ENCODE results near the gene SLC39A11.

SLC39A11 gene

DNA sequence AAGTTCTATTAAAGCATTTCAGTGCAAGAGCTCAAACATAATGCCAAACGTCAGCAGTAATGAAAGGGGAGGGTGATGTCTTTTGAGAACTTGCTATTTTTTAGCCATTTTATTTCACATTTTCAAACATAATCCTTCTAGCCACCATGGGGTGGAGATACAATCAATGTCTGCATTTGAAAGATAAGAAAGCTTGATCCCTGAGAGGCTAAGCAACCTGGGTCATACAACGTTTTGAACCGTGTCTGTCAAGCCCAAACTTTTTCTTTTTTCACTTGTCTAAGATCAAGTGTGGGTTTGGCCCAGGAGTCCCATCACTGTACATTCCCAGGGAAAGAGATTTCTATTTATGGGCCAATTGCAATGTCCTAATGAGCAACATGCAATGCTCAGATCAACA, 331.1 kb downstream of the SLC39A11 start:
- Histone ChIP-seq H3K4me1 (ENCODE audit: insufficient read depth, low read length) (peaks cover 17% of the 10 kb centered on the region), H3K4me3 (ENCODE audit: low read length) (no peak overlapping the region), H3K9me3 (ENCODE audit: low read length) (no peaks in the 10 kb centered on the region), H3K36me3 (ENCODE audit: insufficient read depth, low read length) (no peaks in the 10 kb centered on the region), H2AFZ (ENCODE audit: low read depth, low read length) (no peak overlapping the region), H3K27me3 (ENCODE audit: insufficient read depth, low read length) (no peaks in the 10 kb centered on the region)

DNA sequence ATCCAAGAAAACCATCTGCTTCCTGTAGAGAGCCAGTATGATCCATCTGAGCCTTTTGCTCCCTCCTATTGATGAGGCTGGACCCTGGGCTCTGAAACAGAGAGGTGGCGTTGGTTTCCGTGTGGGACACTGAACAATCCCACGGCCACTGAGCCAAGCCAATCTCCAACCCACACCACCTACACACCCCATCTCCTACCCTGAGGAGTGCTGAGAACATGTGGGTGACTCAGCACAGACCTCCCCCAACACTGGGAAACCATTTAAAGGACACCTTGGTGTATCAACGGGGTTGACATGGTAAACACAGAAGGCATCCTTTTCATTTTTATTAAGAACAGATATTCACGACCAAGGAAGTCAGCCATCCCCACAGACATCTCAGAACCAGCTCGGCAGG, 332.1 kb downstream of the SLC39A11 start:
- no peaks in the 10 kb centered on the region for H3K9me3 ChIP-seq (ENCODE audit: low read length)
- H3K4me3 ChIP-seq (ENCODE audit: low read length) = no peak overlapping the region
- H2AFZ ChIP-seq (ENCODE audit: low read depth, low read length) = no peak overlapping the region
- no peaks in the 10 kb centered on the region for H3K36me3 ChIP-seq (ENCODE audit: insufficient read depth, low read length)
- H3K4me1 ChIP-seq (ENCODE audit: insufficient read depth, low read length) = peaks cover 17% of the 10 kb centered on the region
- no peaks in the 10 kb centered on the region for H3K27me3 ChIP-seq (ENCODE audit: insufficient read depth, low read length)

DNA sequence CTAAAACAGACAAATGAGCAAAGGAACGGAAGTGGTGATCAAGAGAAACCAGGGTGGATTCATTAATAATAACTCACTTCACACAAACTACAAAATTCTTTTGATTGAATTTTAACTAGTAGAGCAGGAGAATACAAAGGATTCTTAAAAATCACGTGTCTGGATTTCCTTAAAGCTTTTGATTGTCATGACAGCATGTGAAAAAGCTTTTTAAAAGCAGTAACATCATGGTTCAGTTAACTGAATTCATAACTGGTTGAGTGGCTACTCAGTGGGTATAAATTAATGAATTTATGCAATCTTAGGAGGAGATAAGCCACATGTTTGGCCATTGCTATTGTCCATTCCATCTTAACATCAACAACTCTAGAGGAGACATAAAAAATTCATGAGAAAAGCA, 333.2 kb downstream of the SLC39A11 start:
- H3K4me1 ChIP-seq (ENCODE audit: insufficient read depth, low read length) = peaks cover 17% of the 10 kb centered on the region
- H3K9me3 ChIP-seq (ENCODE audit: low read length) = no peaks in the 10 kb centered on the region
- no peaks in the 10 kb centered on the region for H3K36me3 ChIP-seq (ENCODE audit: insufficient read depth, low read length)
- H3K4me3 ChIP-seq (ENCODE audit: low read length) = no peak overlapping the region
- no peaks in the 10 kb centered on the region for H3K27me3 ChIP-seq (ENCODE audit: insufficient read depth, low read length)
- no peak overlapping the region for H2AFZ ChIP-seq (ENCODE audit: low read depth, low read length)

DNA sequence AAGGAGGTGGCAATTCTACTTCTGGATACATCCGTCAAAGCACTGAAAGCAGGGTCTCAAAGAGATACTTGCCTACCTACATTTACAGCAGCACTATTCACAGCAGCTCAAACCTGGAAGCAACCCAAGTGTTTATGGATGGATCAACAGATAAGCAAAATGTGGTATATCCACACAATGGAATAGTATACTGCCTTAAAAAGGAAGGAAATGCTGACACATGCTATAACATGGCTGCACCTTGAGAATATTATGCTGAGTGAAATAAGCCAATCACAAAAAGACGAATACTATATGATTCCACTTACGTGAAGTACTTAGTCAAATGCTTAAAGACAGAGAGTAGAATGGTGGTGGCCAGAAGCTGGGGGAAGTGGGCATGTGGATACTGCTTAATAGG, 336.2 kb downstream of the SLC39A11 start:
- no peak overlapping the region for H2AFZ ChIP-seq (ENCODE audit: low read depth, low read length)
- no peaks in the 10 kb centered on the region for H3K36me3 ChIP-seq (ENCODE audit: insufficient read depth, low read length)
- H3K4me3 ChIP-seq (ENCODE audit: low read length) = no peak overlapping the region
- H3K4me1 ChIP-seq (ENCODE audit: insufficient read depth, low read length) = peaks cover 5% of the 10 kb centered on the region
- no peaks in the 10 kb centered on the region for H3K9me3 ChIP-seq (ENCODE audit: low read length)
- no peaks in the 10 kb centered on the region for H3K27me3 ChIP-seq (ENCODE audit: insufficient read depth, low read length)

DNA sequence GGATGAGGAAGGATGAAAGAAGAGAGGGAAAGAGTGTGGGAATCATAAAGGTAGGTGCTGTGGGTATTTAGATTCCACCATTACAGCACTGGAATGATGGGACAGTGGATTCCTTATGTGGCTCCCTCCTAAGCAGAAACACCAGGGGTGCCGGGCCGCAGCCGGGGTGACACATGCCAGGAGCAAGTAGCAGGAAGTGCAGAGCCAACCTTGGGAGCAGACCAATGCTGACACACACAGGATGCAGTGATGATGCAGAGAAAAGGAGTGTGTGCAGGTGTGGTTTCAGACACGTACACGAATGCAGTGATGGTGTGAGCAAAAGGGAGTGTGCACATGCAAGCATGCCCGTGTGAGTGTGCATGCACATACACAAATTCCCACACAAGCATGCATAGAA, 338.0 kb downstream of the SLC39A11 start:
- no peak overlapping the region for H2AFZ ChIP-seq (ENCODE audit: low read depth, low read length)
- H3K36me3 ChIP-seq (ENCODE audit: insufficient read depth, low read length) = no peaks in the 10 kb centered on the region
- H3K9me3 ChIP-seq (ENCODE audit: low read length) = no peaks in the 10 kb centered on the region
- H3K4me1 ChIP-seq (ENCODE audit: insufficient read depth, low read length) = peaks cover 5% of the 10 kb centered on the region
- H3K4me3 ChIP-seq (ENCODE audit: low read length) = no peak overlapping the region
- H3K27me3 ChIP-seq (ENCODE audit: insufficient read depth, low read length) = no peaks in the 10 kb centered on the region

DNA sequence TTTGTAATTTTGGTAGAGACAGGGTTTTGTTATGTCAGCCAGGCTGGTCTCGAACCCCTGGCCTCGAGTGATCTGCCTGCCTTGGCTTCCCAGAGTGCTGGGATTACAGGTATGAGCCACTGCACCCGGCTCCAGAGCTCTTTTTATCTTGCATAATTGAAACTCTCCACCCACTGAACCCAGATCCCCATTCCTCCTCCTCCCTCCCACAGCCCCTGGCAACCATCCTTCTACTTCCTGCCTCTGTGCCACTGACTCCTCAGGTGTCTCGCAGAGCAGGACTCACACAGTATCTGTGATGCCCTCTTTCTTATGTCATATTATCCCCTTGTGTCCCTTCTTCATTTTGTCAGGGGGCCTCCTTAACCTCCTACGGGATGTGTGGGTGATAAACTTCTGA, 340.7 kb downstream of the SLC39A11 start:
- no peak overlapping the region for H3K4me3 ChIP-seq (ENCODE audit: low read length)
- H3K4me1 ChIP-seq (ENCODE audit: insufficient read depth, low read length) = no peaks in the 10 kb centered on the region
- no peaks in the 10 kb centered on the region for H3K9me3 ChIP-seq (ENCODE audit: low read length)
- H3K27me3 ChIP-seq (ENCODE audit: insufficient read depth, low read length) = no peaks in the 10 kb centered on the region
- H2AFZ ChIP-seq (ENCODE audit: low read depth, low read length) = no peak overlapping the region
- H3K36me3 ChIP-seq (ENCODE audit: insufficient read depth, low read length) = no peaks in the 10 kb centered on the region

DNA sequence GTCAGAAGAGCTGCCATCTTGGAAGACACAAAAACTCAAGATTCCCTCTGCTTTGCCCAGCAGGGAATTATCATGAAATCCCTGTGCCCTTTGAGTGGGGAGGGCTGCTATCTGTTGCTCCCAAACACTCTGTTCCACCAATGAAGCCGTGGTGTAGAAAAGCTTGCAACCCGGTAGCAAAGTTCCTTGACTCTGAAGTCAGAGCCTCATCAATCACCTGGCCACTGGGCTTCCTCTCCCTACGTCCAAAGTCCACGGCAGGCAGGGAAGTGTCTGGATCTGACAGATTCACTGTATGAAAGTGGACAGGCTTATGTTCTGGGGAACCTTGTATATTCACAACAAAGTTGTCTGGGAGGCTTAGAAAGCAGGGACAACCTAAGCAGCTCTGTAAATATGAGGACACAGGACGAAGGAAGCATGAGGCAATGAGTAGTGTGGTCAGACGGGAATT, 343.3 kb downstream of the SLC39A11 start:
- Histone ChIP-seq H3K9me3 (ENCODE audit: low read length) (no peaks in the 10 kb centered on the region), H3K36me3 (ENCODE audit: insufficient read depth, low read length) (no peaks in the 10 kb centered on the region), H3K4me1 (ENCODE audit: insufficient read depth, low read length) (no peaks in the 10 kb centered on the region), H2AFZ (ENCODE audit: low read depth, low read length) (no peak overlapping the region), H3K27me3 (ENCODE audit: insufficient read depth, low read length) (no peaks in the 10 kb centered on the region), H3K4me3 (ENCODE audit: low read length) (no peak overlapping the region)

DNA sequence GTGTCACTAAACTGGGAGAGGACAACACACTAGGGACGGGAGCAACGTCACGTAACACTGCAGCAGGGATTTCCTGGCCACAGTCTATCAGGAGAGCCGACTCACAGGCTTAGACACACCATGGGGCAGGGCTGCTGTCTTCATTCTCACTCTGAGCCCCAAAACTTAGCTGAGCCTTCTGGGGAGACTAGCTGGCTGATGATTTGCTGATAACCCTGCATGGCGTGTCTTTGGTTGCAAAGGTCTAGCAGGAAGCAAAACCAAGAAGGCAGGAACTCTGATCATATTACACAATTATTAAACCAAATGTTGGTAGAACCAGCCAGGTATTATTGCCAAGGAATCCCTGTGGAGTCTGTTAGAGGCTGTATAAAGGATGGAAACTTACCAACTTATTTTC, 345.0 kb downstream of the SLC39A11 start:
- Histone ChIP-seq H3K4me3 (ENCODE audit: low read length) (no peak overlapping the region), H3K9me3 (ENCODE audit: low read length) (no peaks in the 10 kb centered on the region), H3K4me1 (ENCODE audit: insufficient read depth, low read length) (peaks cover 7% of the 10 kb centered on the region), H3K27me3 (ENCODE audit: insufficient read depth, low read length) (no peaks in the 10 kb centered on the region), H3K36me3 (ENCODE audit: insufficient read depth, low read length) (no peaks in the 10 kb centered on the region), H2AFZ (ENCODE audit: low read depth, low read length) (no peak overlapping the region)

DNA sequence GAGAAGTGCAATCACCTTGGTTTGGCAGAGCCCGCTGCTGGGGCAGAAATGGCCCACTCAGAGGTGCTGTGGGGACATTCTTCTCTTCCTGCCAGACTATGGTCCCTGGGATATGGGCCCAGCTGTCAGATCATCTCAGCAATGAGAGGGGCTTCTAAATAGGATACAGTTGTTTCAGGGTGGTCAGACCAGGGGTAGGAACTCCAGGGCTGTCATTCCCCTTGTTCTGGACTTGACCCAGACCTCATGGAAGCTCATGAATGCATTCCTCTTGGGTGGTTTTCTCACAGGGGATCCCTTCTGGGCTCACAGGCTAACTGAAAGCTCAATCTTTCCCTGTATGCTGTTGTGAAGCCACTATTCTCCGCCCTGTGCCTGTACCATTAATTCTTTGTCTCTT, 347.2 kb downstream of the SLC39A11 start:
- H3K27me3 ChIP-seq (ENCODE audit: insufficient read depth, low read length) = no peaks in the 10 kb centered on the region
- peaks cover 7% of the 10 kb centered on the region for H3K4me1 ChIP-seq (ENCODE audit: insufficient read depth, low read length)
- no peaks in the 10 kb centered on the region for H3K36me3 ChIP-seq (ENCODE audit: insufficient read depth, low read length)
- no peaks in the 10 kb centered on the region for H3K9me3 ChIP-seq (ENCODE audit: low read length)
- H3K4me3 ChIP-seq (ENCODE audit: low read length) = no peak overlapping the region
- no peak overlapping the region for H2AFZ ChIP-seq (ENCODE audit: low read depth, low read length)

DNA sequence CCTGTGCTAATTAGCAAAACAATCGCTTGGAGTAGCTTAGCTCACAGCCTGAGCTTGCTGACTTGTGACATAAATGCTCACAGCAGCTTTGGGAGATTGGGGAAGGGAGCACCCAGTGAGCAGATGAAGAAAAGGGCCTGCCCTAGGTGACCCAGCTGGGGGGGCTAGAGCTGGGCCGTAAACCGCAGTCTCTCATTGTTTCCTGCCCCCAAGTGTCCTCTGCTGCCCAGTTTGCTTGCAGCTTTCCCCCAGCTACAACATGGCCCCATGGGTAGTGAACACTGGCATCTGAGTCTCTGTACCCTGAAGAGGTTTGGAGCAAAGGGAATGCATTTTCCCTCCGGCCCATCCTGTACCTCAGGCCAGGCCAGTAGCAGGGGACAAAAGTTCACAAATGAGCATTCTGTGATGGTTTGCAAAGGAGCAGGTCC, 349.4 kb downstream of the SLC39A11 start:
- Histone ChIP-seq H3K9me3 (ENCODE audit: low read length) (no peaks in the 10 kb centered on the region), H3K36me3 (ENCODE audit: insufficient read depth, low read length) (no peaks in the 10 kb centered on the region), H3K4me3 (ENCODE audit: low read length) (no peak overlapping the region), H3K27me3 (ENCODE audit: insufficient read depth, low read length) (no peaks in the 10 kb centered on the region), H2AFZ (ENCODE audit: low read depth, low read length) (no peak overlapping the region), H3K4me1 (ENCODE audit: insufficient read depth, low read length) (peaks cover 7% of the 10 kb centered on the region)

DNA sequence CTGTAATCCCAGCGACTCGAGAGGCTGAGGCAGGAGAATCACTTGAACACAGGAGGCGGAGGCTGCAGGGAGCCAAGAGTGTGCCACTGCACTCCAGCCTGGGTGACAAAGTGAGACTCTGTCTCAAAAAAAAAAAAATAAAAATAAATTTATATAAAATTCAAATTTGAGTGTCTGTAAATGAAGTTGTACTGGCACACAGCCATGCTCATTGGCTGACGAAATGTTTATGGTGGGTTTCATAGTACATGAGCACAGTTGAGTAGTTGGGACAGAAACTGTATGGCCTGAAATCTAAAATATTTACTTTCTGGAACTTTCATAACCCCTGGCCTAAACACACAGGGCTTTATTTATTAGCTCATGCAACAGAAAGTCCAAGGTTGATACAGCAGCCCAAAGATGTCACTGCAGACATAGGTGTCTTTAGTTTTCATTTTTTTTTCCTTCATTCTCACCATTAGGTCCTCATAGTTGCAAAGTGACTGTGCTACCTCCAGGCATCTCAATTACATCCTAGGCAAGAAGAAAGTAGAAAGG, 355.3 kb downstream of the SLC39A11 start:
- H3K36me3 ChIP-seq (ENCODE audit: insufficient read depth, low read length) = no peaks in the 10 kb centered on the region
- H3K27me3 ChIP-seq (ENCODE audit: insufficient read depth, low read length) = no peaks in the 10 kb centered on the region
- no peaks in the 10 kb centered on the region for H3K4me1 ChIP-seq (ENCODE audit: insufficient read depth, low read length)
- no peaks in the 10 kb centered on the region for H3K9me3 ChIP-seq (ENCODE audit: low read length)
- H3K4me3 ChIP-seq (ENCODE audit: low read length) = no peak overlapping the region
- no peak overlapping the region for H2AFZ ChIP-seq (ENCODE audit: low read depth, low read length)

DNA sequence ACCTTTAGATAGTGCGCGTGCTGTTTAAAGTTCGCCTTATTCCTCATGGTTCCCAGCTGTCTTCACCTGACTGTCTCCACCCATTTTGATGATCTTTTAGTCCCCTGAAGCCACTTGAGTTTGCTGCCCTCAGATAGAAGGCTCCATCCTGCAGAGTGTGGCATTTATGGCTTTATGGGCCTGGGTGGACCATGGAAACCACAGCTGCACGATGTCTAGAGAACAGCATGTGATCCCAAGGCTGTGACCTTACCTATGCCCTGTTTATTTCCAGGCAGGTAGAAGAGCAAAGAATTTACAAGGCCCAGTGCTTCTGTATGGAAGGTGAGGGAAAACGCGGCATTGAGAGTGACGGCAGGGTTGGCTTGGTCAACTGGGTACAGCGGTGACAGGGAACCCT, 356.9 kb downstream of the SLC39A11 start:
- no peak overlapping the region for H2AFZ ChIP-seq (ENCODE audit: low read depth, low read length)
- no peaks in the 10 kb centered on the region for H3K36me3 ChIP-seq (ENCODE audit: insufficient read depth, low read length)
- H3K4me1 ChIP-seq (ENCODE audit: insufficient read depth, low read length) = no peaks in the 10 kb centered on the region

DNA sequence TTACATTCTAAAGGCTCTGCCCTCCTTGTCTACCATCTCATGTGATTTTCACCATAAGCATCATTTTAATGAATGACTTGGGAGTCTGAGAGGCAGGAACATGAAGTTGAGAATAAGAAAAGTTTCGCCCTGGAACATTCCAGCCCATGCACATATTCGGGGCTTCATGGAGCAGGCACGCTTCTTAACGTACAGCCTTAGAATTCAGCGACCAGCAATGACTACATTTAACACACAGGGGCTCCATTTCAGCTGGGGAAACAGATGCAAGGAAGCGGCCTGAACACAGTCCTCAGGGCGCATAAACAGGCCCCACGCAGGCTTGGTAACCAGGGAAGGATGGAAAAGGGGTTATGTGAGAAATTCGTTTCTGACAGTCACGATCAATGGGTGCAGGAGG, 357.4 kb downstream of the SLC39A11 start:
- no peaks in the 10 kb centered on the region for H3K4me1 ChIP-seq (ENCODE audit: insufficient read depth, low read length)
- no peak overlapping the region for H3K4me3 ChIP-seq (ENCODE audit: low read length)
- no peaks in the 10 kb centered on the region for H3K9me3 ChIP-seq (ENCODE audit: low read length)
- no peaks in the 10 kb centered on the region for H3K36me3 ChIP-seq (ENCODE audit: insufficient read depth, low read length)
- no peaks in the 10 kb centered on the region for H3K27me3 ChIP-seq (ENCODE audit: insufficient read depth, low read length)
- H2AFZ ChIP-seq (ENCODE audit: low read depth, low read length) = no peak overlapping the region

More for the DNA sequence above, 356.9 kb downstream of the SLC39A11 start:
- Histone ChIP-seq H3K4me3 (ENCODE audit: low read length) (no peak overlapping the region), H3K27me3 (ENCODE audit: insufficient read depth, low read length) (no peaks in the 10 kb centered on the region), H3K9me3 (ENCODE audit: low read length) (no peaks in the 10 kb centered on the region)

DNA sequence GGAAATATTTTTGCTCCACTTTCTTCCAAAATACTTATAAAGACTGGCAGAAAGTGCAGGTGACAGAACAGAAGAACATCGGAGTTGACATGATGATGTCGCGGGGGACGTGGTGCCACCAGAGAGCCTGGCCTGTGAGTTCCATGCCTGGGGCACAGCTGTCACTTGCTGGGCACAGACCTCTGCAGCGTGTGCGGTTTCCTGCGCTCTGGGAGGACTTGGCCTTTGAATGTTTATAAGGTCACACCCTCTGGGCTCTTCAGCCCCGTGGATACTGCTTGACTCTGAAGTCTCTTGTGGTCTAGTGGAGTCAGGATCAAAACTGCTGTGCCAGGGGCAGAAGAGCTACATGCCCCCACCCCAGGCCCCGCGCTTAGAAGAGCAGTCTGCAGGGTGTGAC, 357.9 kb downstream of the SLC39A11 start:
- no peaks in the 10 kb centered on the region for H3K4me1 ChIP-seq (ENCODE audit: insufficient read depth, low read length)
- H3K9me3 ChIP-seq (ENCODE audit: low read length) = no peaks in the 10 kb centered on the region
- H3K4me3 ChIP-seq (ENCODE audit: low read length) = no peak overlapping the region
- no peak overlapping the region for H2AFZ ChIP-seq (ENCODE audit: low read depth, low read length)
- H3K27me3 ChIP-seq (ENCODE audit: insufficient read depth, low read length) = no peaks in the 10 kb centered on the region
- no peaks in the 10 kb centered on the region for H3K36me3 ChIP-seq (ENCODE audit: insufficient read depth, low read length)

All from neuron (in vitro differentiated cells).